Liver (tissue), 9 donors: ENCODE data around the gene CDH6. TPM values are rescaled to one million over a fixed set of nuclear protein-coding genes. Genes with fewer than 3 reads are reported as not detected.

Experiments
- DNase-seq: peaks from one replicate; pipeline ENCODE4 v3.0.0-alpha.2; 2017; ENCODE audit warnings: low spot score
- H3K27ac ChIP-seq, 2 donors: one replicate each; pipeline ENCODE4 v1.7.0; 2013; ENCODE audit warnings: inconsistent platforms in 2 of 2, low read length in 2 of 2, control low read depth in 1 of 2, low read depth in 1 of 2, mild to moderate bottlenecking in 1 of 2
- H3K27me3 ChIP-seq, 4 donors: one replicate each; pipeline versions ENCODE4 v1.6.1 to v1.7.0; 2013; ENCODE audit warnings: low read length in 3 of 4, inconsistent platforms in 1 of 4, mild to moderate bottlenecking in 1 of 4, moderate library complexity in 1 of 4; ENCODE audit not compliant: control insufficient read depth in 4 of 4, insufficient read depth in 4 of 4
- H3K36me3 ChIP-seq, 4 donors: one replicate each; pipeline versions ENCODE4 v1.6.1 to v1.7.0; 2013; ENCODE audit warnings: low read length in 3 of 4, mild to moderate bottlenecking in 3 of 4, low read depth in 1 of 4, moderate library complexity in 1 of 4; ENCODE audit not compliant: control insufficient read depth in 4 of 4, insufficient read depth in 3 of 4
- H3K4me1 ChIP-seq, 4 donors: one replicate each; pipeline versions ENCODE4 v1.6.1 to v1.7.0; 2013; ENCODE audit warnings: low read length in 3 of 4, mild to moderate bottlenecking in 3 of 4, moderate library complexity in 1 of 4; ENCODE audit not compliant: control insufficient read depth in 4 of 4, insufficient read depth in 4 of 4
- H3K4me3 ChIP-seq, 3 donors: one replicate each; pipeline versions ENCODE4 v1.6.1 to v1.7.0; 2013; ENCODE audit warnings: low read length in 3 of 3, control low read depth in 1 of 3, low read depth in 1 of 3, mild to moderate bottlenecking in 1 of 3
- H3K9ac ChIP-seq, 2 donors: one replicate each; pipeline ENCODE4 v1.7.0; 2013; ENCODE audit warnings: low read length in 2 of 2, mild to moderate bottlenecking in 2 of 2, moderate library complexity in 2 of 2, control low read depth in 1 of 2, low read depth in 1 of 2
- H3K9me3 ChIP-seq, 4 donors: one replicate each; pipeline versions ENCODE4 v1.6.1 to v1.7.0; 2013; ENCODE audit warnings: low read length in 3 of 4; ENCODE audit not compliant: control insufficient read depth in 4 of 4
- FOXA1 ChIP-seq: IDR thresholded peaks from 2 replicates; pipeline ENCODE4 v1.6.1; 2016; ENCODE audit warnings: antibody characterized with exemption
- HNF4A ChIP-seq, 2 donors: conservative IDR thresholded peaks; 2 replicates each; pipeline ENCODE4 v1.6.1; 2016; ENCODE audit warnings: antibody characterized with exemption in 2 of 2, mild to moderate bottlenecking in 2 of 2
- JUND ChIP-seq, 2 donors: IDR thresholded peaks; 2 replicates each; pipeline ENCODE4 v1.6.1; 2016; ENCODE audit warnings: antibody characterized with exemption in 2 of 2
- NR2F2 ChIP-seq: IDR thresholded peaks from 2 replicates; pipeline ENCODE4 v1.6.1; 2016; ENCODE audit warnings: antibody characterized with exemption
- RAD21 ChIP-seq, 2 donors: IDR thresholded peaks; 2 replicates each; pipeline ENCODE4 v1.6.1; 2016; ENCODE audit warnings: antibody characterized with exemption in 2 of 2, mild to moderate bottlenecking in 2 of 2
- RXRA ChIP-seq, 2 donors: IDR thresholded peaks; 2 replicates each; pipeline ENCODE4 v1.6.1; 2017 to 2018; ENCODE audit warnings: antibody characterized with exemption in 2 of 2, mild to moderate bottlenecking in 1 of 2
- SP1 ChIP-seq: IDR thresholded peaks from 2 replicates; pipeline ENCODE4 v1.6.1; 2018; ENCODE audit warnings: antibody characterized with exemption, mild to moderate bottlenecking
- TAF1 ChIP-seq: conservative IDR thresholded peaks from 2 replicates; pipeline ENCODE4 v1.6.1; 2016; ENCODE audit warnings: antibody characterized with exemption, mild to moderate bottlenecking
- YY1 ChIP-seq: IDR thresholded peaks from 2 replicates; pipeline ENCODE4 v1.6.1; 2016; ENCODE audit warnings: antibody characterized with exemption, mild to moderate bottlenecking
- WGBS: extraction: QIAGEN DNeasy Blood & Tissue Kit; methylation state at CpG from one replicate; pipeline ENCODE4 v1.1.7; 2013; 5-methylcytosine and 5-hydroxymethylcytosine counted together
- polyA plus RNA-seq, 2 donors: library from polyadenylated mRNA; stranded (reverse) in 1 of 2; unstranded in 1 of 2; fragments of 200-250 nt in 1 of 2; fragments of >200 nt in 1 of 2; fragmentation: Nextera tagmentation in 1 of 2; extraction: Ambion mirVana in 1 of 2; gene quantifications; one replicate each; pipeline versions ENCODE4 v1.2.1 to v1.2.3, GENCODE V29; 2013 to 2015
- total RNA-seq, 2 donors: library from RNA; depleted of rRNA; stranded (reverse); fragments of >200 nt; gene quantifications; one replicate each; pipeline ENCODE4 v1.2.3, GENCODE V29; 2014
- TF ChIP-seq, protein P1 (sequence below): IDR thresholded peaks from 2 replicates; pipeline ENCODE4 v1.6.1; 2016; ENCODE audit warnings: antibody characterized with exemption
- TF ChIP-seq, protein P2 (sequence below): IDR thresholded peaks from 2 replicates; pipeline ENCODE4 v1.6.1; 2016; ENCODE audit warnings: antibody characterized with exemption, mild to moderate bottlenecking
- TF ChIP-seq, protein P3 (sequence below): IDR thresholded peaks from 2 replicates; pipeline ENCODE4 v1.6.1; 2016; ENCODE audit warnings: antibody characterized with exemption
- donor health status: healthy.
- donor health status: healthy.
- donor health status: healthy.
- donor health status: healthy.
- donor health status: healthy.

CDH6 gene
- total and polyA plus RNA-seq, 4 donors: 0.18 to 3.7 (median 0.84) TPM

DNA sequence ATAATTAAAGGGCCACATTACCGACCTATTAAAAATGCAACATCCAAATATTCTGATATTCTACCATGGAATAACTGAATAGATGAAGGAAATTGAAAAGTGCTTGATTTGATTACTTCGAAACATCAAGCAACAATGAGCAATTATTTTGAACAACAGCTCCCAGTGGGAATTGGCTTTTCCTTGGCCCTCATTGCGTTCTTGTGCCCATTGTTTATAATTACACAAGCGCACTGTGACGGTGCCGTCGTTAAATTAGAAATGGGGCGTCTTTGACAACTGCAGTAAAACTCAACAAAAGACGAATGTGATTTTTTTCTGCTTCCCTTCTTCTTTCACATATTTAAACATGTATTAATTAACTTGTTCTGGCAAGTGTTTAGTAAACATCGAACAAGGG, 61.6 kb downstream of the CDH6 start:
- TF ChIP-seq JUND (IDR thresholded peaks at IDR 0.05) (no peak), SP1 (no peak), HNF4A (conservative IDR thresholded peaks at IDR 0.05) (no peak), NR2F2 (no peak), TAF1 (no peak)
- TF ChIP-seq, protein P1, sequence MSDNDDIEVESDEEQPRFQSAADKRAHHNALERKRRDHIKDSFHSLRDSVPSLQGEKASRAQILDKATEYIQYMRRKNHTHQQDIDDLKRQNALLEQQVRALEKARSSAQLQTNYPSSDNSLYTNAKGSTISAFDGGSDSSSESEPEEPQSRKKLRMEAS: no peak
- TF ChIP-seq, protein P2, sequence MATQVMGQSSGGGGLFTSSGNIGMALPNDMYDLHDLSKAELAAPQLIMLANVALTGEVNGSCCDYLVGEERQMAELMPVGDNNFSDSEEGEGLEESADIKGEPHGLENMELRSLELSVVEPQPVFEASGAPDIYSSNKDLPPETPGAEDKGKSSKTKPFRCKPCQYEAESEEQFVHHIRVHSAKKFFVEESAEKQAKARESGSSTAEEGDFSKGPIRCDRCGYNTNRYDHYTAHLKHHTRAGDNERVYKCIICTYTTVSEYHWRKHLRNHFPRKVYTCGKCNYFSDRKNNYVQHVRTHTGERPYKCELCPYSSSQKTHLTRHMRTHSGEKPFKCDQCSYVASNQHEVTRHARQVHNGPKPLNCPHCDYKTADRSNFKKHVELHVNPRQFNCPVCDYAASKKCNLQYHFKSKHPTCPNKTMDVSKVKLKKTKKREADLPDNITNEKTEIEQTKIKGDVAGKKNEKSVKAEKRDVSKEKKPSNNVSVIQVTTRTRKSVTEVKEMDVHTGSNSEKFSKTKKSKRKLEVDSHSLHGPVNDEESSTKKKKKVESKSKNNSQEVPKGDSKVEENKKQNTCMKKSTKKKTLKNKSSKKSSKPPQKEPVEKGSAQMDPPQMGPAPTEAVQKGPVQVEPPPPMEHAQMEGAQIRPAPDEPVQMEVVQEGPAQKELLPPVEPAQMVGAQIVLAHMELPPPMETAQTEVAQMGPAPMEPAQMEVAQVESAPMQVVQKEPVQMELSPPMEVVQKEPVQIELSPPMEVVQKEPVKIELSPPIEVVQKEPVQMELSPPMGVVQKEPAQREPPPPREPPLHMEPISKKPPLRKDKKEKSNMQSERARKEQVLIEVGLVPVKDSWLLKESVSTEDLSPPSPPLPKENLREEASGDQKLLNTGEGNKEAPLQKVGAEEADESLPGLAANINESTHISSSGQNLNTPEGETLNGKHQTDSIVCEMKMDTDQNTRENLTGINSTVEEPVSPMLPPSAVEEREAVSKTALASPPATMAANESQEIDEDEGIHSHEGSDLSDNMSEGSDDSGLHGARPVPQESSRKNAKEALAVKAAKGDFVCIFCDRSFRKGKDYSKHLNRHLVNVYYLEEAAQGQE: no peak
- no peaks in the 10 kb centered on the region for H3K9me3 ChIP-seq
- 88% methylated on average over 10 of the region's 10 CpGs for WGBS

DNA sequence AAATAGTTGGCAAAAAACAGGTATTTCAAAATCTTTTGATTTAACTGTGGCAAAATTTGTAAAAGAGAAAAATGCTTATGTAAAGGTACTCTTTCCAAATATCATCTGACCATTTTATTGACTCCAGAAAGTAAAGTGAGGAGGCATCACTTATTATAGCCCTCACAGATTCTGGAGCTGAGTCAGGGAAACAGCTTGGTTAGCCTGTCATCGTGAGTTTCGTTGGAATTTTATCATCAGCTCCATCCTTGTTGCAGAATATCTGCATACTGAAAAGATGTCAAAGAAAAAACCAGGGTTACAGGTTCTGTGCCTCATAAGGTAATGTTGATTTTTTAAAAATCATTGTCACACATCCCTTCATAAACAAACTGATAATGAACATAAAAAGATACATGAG, 74.8 kb downstream of the CDH6 start:
- Histone ChIP-seq H3K27me3 (peaks cover 0 to 6% (median 0%) of the 10 kb centered on the region in 4 donors), H3K27ac (no peak overlapping the region), H3K36me3 (no peaks in the 10 kb centered on the region), H3K4me1 (no peaks in the 10 kb centered on the region), H3K9ac (no peak overlapping the region), H3K4me3 (no peak overlapping the region), H3K9me3 (no peaks in the 10 kb centered on the region)
- DNase-seq: no peak
- 56% methylated on average over 2 of the region's 2 CpGs for WGBS
- TF ChIP-seq RAD21 (IDR thresholded peaks at IDR 0.05) (no peak), FOXA1 (no peak)
- TF ChIP-seq, protein P1: no peak

More for the DNA sequence above, 61.6 kb downstream of the CDH6 start:
- Histone ChIP-seq H3K4me1 (no peaks in the 10 kb centered on the region), H3K9ac (no peak overlapping the region), H3K27ac (no peak overlapping the region), H3K36me3 (no peaks in the 10 kb centered on the region), H3K27me3 (peaks cover 0 to 3% (median 0%) of the 10 kb centered on the region in 4 donors), H3K4me3 (no peak overlapping the region)
- no peak for DNase-seq

DNA sequence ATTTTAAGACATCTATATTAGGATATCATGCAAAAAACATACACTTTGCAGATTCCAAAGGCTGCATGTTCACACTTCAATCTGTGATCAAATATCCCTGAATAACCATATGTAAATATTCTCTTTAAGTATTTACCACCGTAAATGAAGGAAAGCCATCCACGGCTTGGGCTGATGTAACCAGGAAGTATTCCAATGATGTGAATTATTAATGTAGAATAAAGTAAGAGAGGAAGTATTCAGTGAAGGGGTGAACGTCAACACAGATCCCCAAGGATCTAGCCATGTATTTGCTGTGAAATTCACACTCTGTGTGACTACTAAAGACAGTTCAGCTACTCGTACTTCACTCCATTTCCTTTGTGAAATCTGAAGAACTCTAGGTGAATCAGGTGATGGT, 75.2 kb downstream of the CDH6 start:
- no peak for DNase-seq
- Histone ChIP-seq H3K27ac (no peak overlapping the region), H3K9ac (no peak overlapping the region), H3K9me3 (no peaks in the 10 kb centered on the region), H3K36me3 (no peaks in the 10 kb centered on the region), H3K4me3 (no peak overlapping the region), H3K27me3 (peaks cover 0 to 6% (median 0%) of the 10 kb centered on the region in 4 donors), H3K4me1 (no peaks in the 10 kb centered on the region)
- 47% methylated on average over 4 of the region's 4 CpGs for WGBS
- TF ChIP-seq YY1 (no peak), RXRA (IDR thresholded peaks at IDR 0.05) (no peak)
- TF ChIP-seq, protein P3, sequence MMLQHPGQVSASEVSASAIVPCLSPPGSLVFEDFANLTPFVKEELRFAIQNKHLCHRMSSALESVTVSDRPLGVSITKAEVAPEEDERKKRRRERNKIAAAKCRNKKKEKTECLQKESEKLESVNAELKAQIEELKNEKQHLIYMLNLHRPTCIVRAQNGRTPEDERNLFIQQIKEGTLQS: no peak
